Neural cell (in vitro differentiated cells): ENCODE data around the gene GSE1. TPM values are rescaled to one million over a fixed set of nuclear protein-coding genes. Genes with fewer than 3 reads are reported as not detected.

Source experiments
- H2AFZ ChIP-seq: fragments of 200-600, 300-800 bp; sonication (generic), shearing (Covaris generic); 2 replicates; pipeline ENCODE4 v1.6.0; 2014; ENCODE audit warnings: low read depth, mild to moderate bottlenecking, antibody characterized with exemption, low read length, moderate library complexity
- H3F3A ChIP-seq: fragments of 200-600 bp; shearing (Covaris generic); 2 replicates; pipeline ENCODE4 v1.6.1; 2016; ENCODE audit warnings: mild to moderate bottlenecking, moderate library complexity, mixed read lengths, antibody characterized with exemption, low read length; ENCODE audit not compliant: insufficient read depth, poor library complexity, severe bottlenecking
- H3K27ac ChIP-seq: fragments of 200-600, 300-800 bp; sonication (generic), shearing (Covaris generic); 2 replicates; pipeline ENCODE4 v1.5.1; 2014; ENCODE audit warnings: mild to moderate bottlenecking, low read length, moderate library complexity
- H3K27me3 ChIP-seq: fragments of 300-800, 200-600 bp; sonication (generic), shearing (Covaris generic); 2 replicates; pipeline ENCODE4 v1.6.0; 2014; ENCODE audit warnings: mild to moderate bottlenecking, low read depth, low read length, moderate library complexity; ENCODE audit not compliant: insufficient read depth
- H3K36me3 ChIP-seq: fragments of 300-800, 200-600 bp; sonication (generic), shearing (Covaris generic); 2 replicates; pipeline ENCODE4 v1.5.1; 2014; ENCODE audit warnings: mild to moderate bottlenecking, antibody characterized with exemption, low read length, moderate library complexity; ENCODE audit not compliant: insufficient read depth
- H3K4me2 ChIP-seq: fragments of 300-800, 200-600 bp; sonication (generic), shearing (Covaris generic); 2 replicates; pipeline ENCODE4 v1.6.0; 2014; ENCODE audit warnings: mild to moderate bottlenecking, low read length
- H3K4me3 ChIP-seq: fragments of 300-800, 200-600 bp; sonication (generic), shearing (Covaris generic); 2 replicates; pipeline ENCODE4 v1.5.1; 2014; ENCODE audit warnings: mild to moderate bottlenecking, low read length, moderate library complexity
- H3K79me2 ChIP-seq: fragments of 200-600 bp; shearing (Covaris generic); replicated peaks from 2 replicates; pipeline ENCODE4 v1.6.0; 2014; ENCODE audit warnings: mild to moderate bottlenecking, low read length, moderate library complexity; ENCODE audit not compliant: insufficient read depth
- H3K9ac ChIP-seq: fragments of 300-800, 200-600 bp; sonication (generic), shearing (Covaris generic); 2 replicates; pipeline ENCODE4 v1.6.1; 2016; ENCODE audit warnings: mild to moderate bottlenecking, low read length, mixed read lengths
- H3K9me2 ChIP-seq: fragments of 200-600 bp; shearing (Covaris generic); 2 replicates; pipeline ENCODE4 v1.6.1; 2016; ENCODE audit warnings: mild to moderate bottlenecking, low read length, mixed read lengths; ENCODE audit not compliant: insufficient read depth
- H3K9me3 ChIP-seq: fragments of 200-600, 300-800 bp; sonication (generic), shearing (Covaris generic); 2 replicates; pipeline ENCODE4 v1.6.1; 2016; ENCODE audit warnings: mild to moderate bottlenecking, mixed run types, low read length, moderate library complexity, mixed read lengths
- H4K20me1 ChIP-seq: fragments of 200-600 bp; shearing (Covaris generic); 2 replicates; pipeline ENCODE4 v1.6.1; 2016; ENCODE audit warnings: mild to moderate bottlenecking, mixed run types; ENCODE audit not compliant: insufficient read depth
- CTCF ChIP-seq: fragments of 450-650 bp; IDR thresholded peaks from 2 replicates; pipeline ENCODE4 v1.5.1; 2014; ENCODE audit warnings: antibody characterized with exemption, mild to moderate bottlenecking, moderate library complexity; ENCODE audit not compliant: poor library complexity, severe bottlenecking
- EP300 ChIP-seq: fragments of 450-650 bp; conservative IDR thresholded peaks from 2 replicates; pipeline ENCODE4 v1.6.1; 2014; ENCODE audit warnings: antibody characterized with exemption, mild to moderate bottlenecking, moderate library complexity; ENCODE audit not compliant: poor library complexity, severe bottlenecking
- EZH2 ChIP-seq: fragments of 200-600, 300-800 bp; shearing (Covaris generic), sonication (generic); IDR thresholded peaks from 2 replicates; pipeline ENCODE4 v1.6.1; 2014; ENCODE audit warnings: antibody characterized with exemption, low read length, borderline replicate concordance, mild to moderate bottlenecking; ENCODE audit not compliant: insufficient read depth, poor library complexity, severe bottlenecking
- MXI1 ChIP-seq: fragments of 450-650 bp; conservative IDR thresholded peaks from 2 replicates; pipeline ENCODE4 v1.6.1; 2014; ENCODE audit warnings: antibody characterized with exemption, mild to moderate bottlenecking; ENCODE audit not compliant: poor library complexity, severe bottlenecking
- POLR2AphosphoS5 ChIP-seq: IDR thresholded peaks from 2 replicates; pipeline ENCODE4 v1.6.1; 2012
- RAD21 ChIP-seq: fragments of 450-650 bp; conservative IDR thresholded peaks from 2 replicates; pipeline ENCODE4 v1.6.1; 2014; ENCODE audit warnings: antibody characterized with exemption, mild to moderate bottlenecking, moderate library complexity
- SMC3 ChIP-seq: fragments of 450-650 bp; conservative IDR thresholded peaks from 2 replicates; pipeline ENCODE4 v1.6.1; 2014; ENCODE audit warnings: antibody characterized with exemption, mild to moderate bottlenecking, moderate library complexity; ENCODE audit not compliant: poor library complexity
- TAF1 ChIP-seq: IDR thresholded peaks from 2 replicates; pipeline ENCODE4 v1.6.1; 2012; ENCODE audit warnings: low read depth
- polyA plus RNA-seq: library from polyadenylated mRNA; depleted of rRNA; stranded (reverse); fragments of >200 nt; gene quantifications from 2 replicates; pipeline ENCODE4 v1.2.3, GENCODE V29; 2014
- TF ChIP-seq, protein P1 (sequence below): IDR thresholded peaks from 2 replicates; pipeline ENCODE4 v1.6.1; 2012; ENCODE audit warnings: borderline replicate concordance

Gene GSE1
- polyA plus RNA-seq, 1 donor from 2014 or later = 35.6 TPM

DNA sequence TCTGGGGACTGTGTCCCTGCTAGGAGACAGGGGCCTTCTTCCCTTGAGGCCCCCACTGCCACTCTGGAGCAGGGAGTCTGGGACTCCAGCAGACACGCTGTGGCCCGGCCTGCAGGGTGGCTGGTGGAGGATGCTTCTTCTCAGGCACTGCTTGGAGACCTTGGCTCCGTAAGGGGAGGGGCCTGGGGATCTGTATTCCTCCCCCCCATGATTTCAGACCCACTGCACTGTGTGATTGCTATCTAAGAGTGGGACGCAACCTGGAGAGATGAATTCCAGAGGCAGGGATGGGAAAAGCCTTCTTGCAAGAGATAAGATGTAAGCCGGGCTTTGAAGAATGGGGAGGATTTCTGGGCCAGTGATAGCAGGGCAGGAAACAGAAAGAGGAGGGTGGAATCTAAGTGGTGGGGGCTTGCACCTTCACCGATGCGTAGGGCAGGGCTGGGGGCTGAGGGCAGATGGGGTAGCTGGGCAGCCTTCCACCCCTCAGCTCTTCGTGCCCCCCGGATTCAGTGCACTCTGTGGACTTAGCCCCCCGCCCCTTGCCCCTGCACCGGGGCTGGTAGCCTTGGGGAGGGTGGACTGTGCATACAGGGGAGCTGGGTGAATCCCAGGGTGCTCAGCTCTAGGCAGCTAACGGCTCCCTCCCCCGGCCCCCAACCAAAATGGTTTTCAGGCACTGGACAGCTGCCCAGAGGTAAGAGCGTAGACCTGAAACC is 5.2 kb upstream of the GSE1 start:
- Histone ChIP-seq H2AFZ (no peak overlapping the region), H3K9me2 (no peaks in the 10 kb centered on the region), H3K27ac (peak overlapping the region; percentile 78), H3K4me2 (peak overlapping the region; percentile 53), H4K20me1 (no peaks in the 10 kb centered on the region), H3K4me3 (peak overlapping the region; percentile 60), H3K9me3 (no peaks in the 10 kb centered on the region), H3K36me3 (no peaks in the 10 kb centered on the region), H3K9ac (peak overlapping the region; percentile 63), H3F3A (no peaks in the 10 kb centered on the region), H3K27me3 (no peaks in the 10 kb centered on the region), H3K79me2 (peaks cover 88% of the 10 kb centered on the region)
- TF ChIP-seq CTCF = no peak
- no peak for TF ChIP-seq SMC3
- TF ChIP-seq MXI1 = no peak
- TF ChIP-seq, protein P1, sequence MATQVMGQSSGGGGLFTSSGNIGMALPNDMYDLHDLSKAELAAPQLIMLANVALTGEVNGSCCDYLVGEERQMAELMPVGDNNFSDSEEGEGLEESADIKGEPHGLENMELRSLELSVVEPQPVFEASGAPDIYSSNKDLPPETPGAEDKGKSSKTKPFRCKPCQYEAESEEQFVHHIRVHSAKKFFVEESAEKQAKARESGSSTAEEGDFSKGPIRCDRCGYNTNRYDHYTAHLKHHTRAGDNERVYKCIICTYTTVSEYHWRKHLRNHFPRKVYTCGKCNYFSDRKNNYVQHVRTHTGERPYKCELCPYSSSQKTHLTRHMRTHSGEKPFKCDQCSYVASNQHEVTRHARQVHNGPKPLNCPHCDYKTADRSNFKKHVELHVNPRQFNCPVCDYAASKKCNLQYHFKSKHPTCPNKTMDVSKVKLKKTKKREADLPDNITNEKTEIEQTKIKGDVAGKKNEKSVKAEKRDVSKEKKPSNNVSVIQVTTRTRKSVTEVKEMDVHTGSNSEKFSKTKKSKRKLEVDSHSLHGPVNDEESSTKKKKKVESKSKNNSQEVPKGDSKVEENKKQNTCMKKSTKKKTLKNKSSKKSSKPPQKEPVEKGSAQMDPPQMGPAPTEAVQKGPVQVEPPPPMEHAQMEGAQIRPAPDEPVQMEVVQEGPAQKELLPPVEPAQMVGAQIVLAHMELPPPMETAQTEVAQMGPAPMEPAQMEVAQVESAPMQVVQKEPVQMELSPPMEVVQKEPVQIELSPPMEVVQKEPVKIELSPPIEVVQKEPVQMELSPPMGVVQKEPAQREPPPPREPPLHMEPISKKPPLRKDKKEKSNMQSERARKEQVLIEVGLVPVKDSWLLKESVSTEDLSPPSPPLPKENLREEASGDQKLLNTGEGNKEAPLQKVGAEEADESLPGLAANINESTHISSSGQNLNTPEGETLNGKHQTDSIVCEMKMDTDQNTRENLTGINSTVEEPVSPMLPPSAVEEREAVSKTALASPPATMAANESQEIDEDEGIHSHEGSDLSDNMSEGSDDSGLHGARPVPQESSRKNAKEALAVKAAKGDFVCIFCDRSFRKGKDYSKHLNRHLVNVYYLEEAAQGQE = no peak
- no peak for TF ChIP-seq TAF1
- TF ChIP-seq RAD21 = no peak
- TF ChIP-seq POLR2AphosphoS5 = no peak
- no peak for TF ChIP-seq EP300
- no peak for TF ChIP-seq EZH2

DNA sequence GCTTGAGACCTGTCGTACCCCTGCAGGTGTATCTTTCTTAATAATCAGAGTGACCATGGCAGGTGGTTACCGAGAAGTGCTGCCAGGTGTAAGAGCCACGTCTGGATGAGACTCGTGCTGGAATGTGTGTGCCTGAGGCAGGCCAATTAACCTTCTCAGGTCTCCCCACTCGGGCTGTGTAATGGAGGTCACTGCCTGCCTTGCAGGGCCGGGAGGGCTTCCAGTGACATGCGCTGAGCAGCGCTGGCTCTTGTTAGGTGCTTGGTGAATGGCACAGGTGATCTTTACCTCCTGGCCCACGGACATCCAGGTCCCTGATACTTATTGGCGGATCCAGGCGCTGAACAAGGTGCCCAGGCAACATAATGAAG is 4.6 kb upstream of the GSE1 start:
- Histone ChIP-seq H3K79me2 (peaks cover 86% of the 10 kb centered on the region), H3K4me3 (peak overlapping the region; percentile 60), H3K9me2 (no peaks in the 10 kb centered on the region), H3K4me2 (no peak overlapping the region), H2AFZ (no peak overlapping the region), H4K20me1 (no peaks in the 10 kb centered on the region), H3K36me3 (no peaks in the 10 kb centered on the region), H3K9me3 (no peaks in the 10 kb centered on the region), H3F3A (no peaks in the 10 kb centered on the region), H3K27me3 (no peaks in the 10 kb centered on the region), H3K9ac (peak overlapping the region; percentile 63), H3K27ac (peak overlapping the region; percentile 78)
- TF ChIP-seq POLR2AphosphoS5 = no peak
- TF ChIP-seq EP300 = no peak
- TF ChIP-seq SMC3 = no peak
- TF ChIP-seq EZH2 = no peak
- TF ChIP-seq RAD21 = no peak
- TF ChIP-seq MXI1 = no peak
- TF ChIP-seq CTCF = no peak
- TF ChIP-seq TAF1 = no peak
- TF ChIP-seq, protein P1 = no peak
